H1 (cell line): Measurements from ENCODE around the gene INSIG1. TPM values are rescaled to one million over a fixed set of nuclear protein-coding genes. Genes with fewer than 3 reads are reported as not detected.

Experiments
- CTCF ChIA-PET: fragments of 300-600 bp; sonication (Branson Sonifier 250); formaldehyde crosslinking; loops from one replicate; lab custom pipeline; 2021; ENCODE audit not compliant: partially characterized antibody; lab: Charles Lee
- POLR2A ChIA-PET: fragments of 300-600 bp; sonication (Branson Sonifier 250); formaldehyde crosslinking; loops from one replicate; lab custom pipeline; 2021; ENCODE audit warnings: inconsistent platforms; ENCODE audit not compliant: partially characterized antibody; lab: Charles Lee
- DNase-seq, 2 experiments: peaks; one replicate each; pipeline versions ENCODE4 v3.0.0 to v3.0.0-alpha.2; 2010 to 2022; ENCODE audit warnings: low spot score in 2 of 2, low read depth in 1 of 2, mixed read lengths in 1 of 2
- FAIRE-seq: peaks from 2 replicates; lab custom pipeline; 2011; peaks lifted over from hg19 to GRCh38; lab: Jason Lieb, UNC
- H2AFZ ChIP-seq: 2 replicates; pipeline ENCODE4 v1.8.1; 2012; ENCODE audit warnings: low read length, inconsistent platforms
- H2AK5ac ChIP-seq: 2 replicates; pipeline ENCODE4 v1.6.1; 2013; ENCODE audit warnings: low read depth, low read length
- H2BK120ac ChIP-seq: replicated peaks from 2 replicates; pipeline ENCODE3; 2013; ENCODE audit warnings: low read depth, low read length, inconsistent platforms
- H2BK12ac ChIP-seq: 2 replicates; pipeline ENCODE4 v1.6.1; 2013; ENCODE audit warnings: low read depth, low read length
- H2BK15ac ChIP-seq: 2 replicates; pipeline ENCODE4 v1.6.1; 2013; ENCODE audit warnings: low read length
- H2BK20ac ChIP-seq: 2 replicates; pipeline ENCODE4 v1.6.1; 2013; ENCODE audit warnings: low read length
- H2BK5ac ChIP-seq: 2 replicates; pipeline ENCODE4 v1.6.1; 2013; ENCODE audit warnings: low read depth, low read length
- H3K14ac ChIP-seq: 2 replicates; pipeline ENCODE4 v1.6.1; 2013; ENCODE audit warnings: inconsistent platforms; ENCODE audit not compliant: insufficient read length
- H3K18ac ChIP-seq: 2 replicates; pipeline ENCODE4 v1.6.1; 2013; ENCODE audit warnings: low read length; ENCODE audit errors: extremely low read depth
- H3K23ac ChIP-seq: 2 replicates; pipeline ENCODE4 v1.6.1; 2013; ENCODE audit warnings: inconsistent platforms; ENCODE audit not compliant: insufficient read length
- H3K23me2 ChIP-seq: 2 replicates; pipeline ENCODE4 v1.6.1; 2013; ENCODE audit warnings: low read depth, low read length
- H3K27ac ChIP-seq: 2 replicates; pipeline ENCODE4 v1.6.1; 2011; ENCODE audit warnings: low read depth, low read length, inconsistent platforms
- H3K27me3 ChIP-seq, 4 experiments: replicated peaks in 1 of 4; 1 replicate in 1 of 4; 2 replicates in 3 of 4; pipeline versions ENCODE4 v1.6.1 to v1.8.1; 2011 to 2013; ENCODE audit warnings: low read length in 3 of 4, mild to moderate bottlenecking in 3 of 4, inconsistent platforms in 2 of 4, mixed read lengths in 2 of 4, moderate library complexity in 1 of 4; ENCODE audit not compliant: control insufficient read depth in 3 of 4, insufficient read depth in 3 of 4; ENCODE audit errors: extremely low read depth in 1 of 4
- H3K36me3 ChIP-seq, 4 experiments: 2 replicates each; pipeline versions ENCODE4 v1.6.1 to v1.8.1; 2011 to 2013; ENCODE audit warnings: mild to moderate bottlenecking in 4 of 4, low read length in 3 of 4, moderate library complexity in 2 of 4, control low read depth in 1 of 4, inconsistent platforms in 1 of 4; ENCODE audit not compliant: insufficient read depth in 4 of 4, control insufficient read depth in 2 of 4
- H3K4ac ChIP-seq: replicated peaks from 2 replicates; pipeline ENCODE3; 2013; ENCODE audit warnings: low read length, low read depth, mixed read lengths, inconsistent platforms; ENCODE audit not compliant: insufficient read length
- H3K4me1 ChIP-seq, 4 experiments: replicated peaks in 1 of 4; 1 replicate in 1 of 4; 2 replicates in 3 of 4; pipeline versions ENCODE4 v1.6.1 to v1.8.1; 2011 to 2013; ENCODE audit warnings: low read length in 3 of 4, inconsistent platforms in 2 of 4, mixed read lengths in 1 of 4; ENCODE audit not compliant: insufficient read depth in 4 of 4, control insufficient read depth in 3 of 4
- H3K4me2 ChIP-seq, 2 experiments: 2 replicates each; pipeline versions ENCODE4 v1.6.1 to v1.8.1; 2011 to 2013; ENCODE audit warnings: low read depth in 2 of 2, low read length in 2 of 2, control low read depth in 1 of 2, inconsistent platforms in 1 of 2, mild to moderate bottlenecking in 1 of 2; ENCODE audit not compliant: insufficient read depth in 1 of 2
- H3K4me3 ChIP-seq, 4 experiments: fragments of 200-600, 300-600 bp in 1 of 4; sonication (generic), shearing (Covaris generic), sonication (Bioruptor Twin) in 1 of 4; 2 replicates each; pipeline versions ENCODE4 v1.5.1 to v1.8.1; 2011 to 2016; ENCODE audit warnings: low read length in 4 of 4, low read depth in 3 of 4, control low read depth in 2 of 4, inconsistent platforms in 2 of 4, mild to moderate bottlenecking in 2 of 4, mixed read lengths in 1 of 4, moderate library complexity in 1 of 4; ENCODE audit not compliant: insufficient read depth in 2 of 4; ENCODE audit errors: extremely low read depth in 1 of 4
- H3K56ac ChIP-seq: replicated peaks from 2 replicates; pipeline ENCODE3; 2013; ENCODE audit warnings: low read depth, mild to moderate bottlenecking, mixed read lengths, low read length, inconsistent platforms; ENCODE audit not compliant: insufficient read length
- H3K79me1 ChIP-seq: 2 replicates; pipeline ENCODE4 v1.6.1; 2013; ENCODE audit warnings: low read depth, low read length, control low read depth
- H3K79me2 ChIP-seq, 2 experiments: 2 replicates each; pipeline versions ENCODE4 v1.6.1 to v1.8.1; 2012 to 2013; ENCODE audit warnings: low read length in 2 of 2, mild to moderate bottlenecking in 2 of 2, inconsistent platforms in 1 of 2; ENCODE audit not compliant: insufficient read depth in 2 of 2, control insufficient read depth in 1 of 2
- H3K9ac ChIP-seq, 4 experiments: replicated peaks in 1 of 4; 1 replicate in 1 of 4; 2 replicates in 3 of 4; pipeline versions ENCODE4 v1.6.1 to v1.8.1; 2011 to 2013; ENCODE audit warnings: low read depth in 3 of 4, low read length in 3 of 4, control low read depth in 2 of 4, mild to moderate bottlenecking in 2 of 4, moderate library complexity in 2 of 4, inconsistent platforms in 1 of 4; ENCODE audit errors: extremely low read depth in 1 of 4
- H3K9me3 ChIP-seq, 2 experiments: 2 replicates each; pipeline versions ENCODE4 v1.6.1 to v1.8.1; 2012 to 2013; ENCODE audit warnings: mild to moderate bottlenecking in 2 of 2, moderate library complexity in 2 of 2, control low read depth in 1 of 2, inconsistent platforms in 1 of 2, low read depth in 1 of 2, low read length in 1 of 2, mixed read lengths in 1 of 2; ENCODE audit not compliant: insufficient read depth in 2 of 2
- H4K20me1 ChIP-seq, 2 experiments: replicated peaks in 1 of 2; 2 replicates each; pipeline versions ENCODE3 to v1.8.1; 2011 to 2013; ENCODE audit warnings: inconsistent platforms in 2 of 2, low read length in 2 of 2, mild to moderate bottlenecking in 1 of 2; ENCODE audit not compliant: insufficient read depth in 2 of 2, control insufficient read depth in 1 of 2
- H4K5ac ChIP-seq: 2 replicates; pipeline ENCODE4 v1.6.1; 2013; ENCODE audit warnings: low read length, low read depth, mixed read lengths, inconsistent platforms; ENCODE audit not compliant: insufficient read length
- H4K8ac ChIP-seq: 2 replicates; pipeline ENCODE4 v1.8.0; 2013; ENCODE audit warnings: mild to moderate bottlenecking, moderate library complexity, low read length, inconsistent platforms; ENCODE audit not compliant: insufficient read depth; ENCODE audit errors: extremely low read depth
- H4K91ac ChIP-seq: replicated peaks from 2 replicates; pipeline ENCODE3; 2013; ENCODE audit warnings: low read length, mixed read lengths, inconsistent platforms; ENCODE audit not compliant: insufficient read length
- NRF1 ChIP-seq: IDR thresholded peaks from 2 replicates; pipeline ENCODE4 v1.6.1; 2011; ENCODE audit warnings: mild to moderate bottlenecking, low read depth, low read length, improper control_type of control experiment
- PHF8 ChIP-seq: fragments of 200-600 bp; sonication (generic); conservative IDR thresholded peaks from 2 replicates; pipeline ENCODE4 v1.7.1; 2012; ENCODE audit warnings: low read depth, mild to moderate bottlenecking, inconsistent platforms, low read length, moderate library complexity
- POU5F1 ChIP-seq: IDR thresholded peaks from 2 replicates; pipeline ENCODE4 v1.6.1; 2011; ENCODE audit warnings: low read depth, mild to moderate bottlenecking, low read length, moderate library complexity
- RAD21 ChIP-seq, 2 experiments: IDR thresholded peaks in 1 of 2; conservative IDR thresholded peaks in 1 of 2; 2 replicates each; pipeline ENCODE4 v1.6.1; 2011; ENCODE audit warnings: low read depth in 2 of 2, low read length in 2 of 2, improper control_type of control experiment in 1 of 2, inconsistent platforms in 1 of 2, mild to moderate bottlenecking in 1 of 2, moderate library complexity in 1 of 2
- SIRT6 ChIP-seq: IDR thresholded peaks from one replicate; pipeline ENCODE4 v1.7.1; 2012; ENCODE audit warnings: low read length, inconsistent platforms
- SP2 ChIP-seq: IDR thresholded peaks from 2 replicates; pipeline ENCODE4 v1.6.1; 2012; ENCODE audit warnings: mild to moderate bottlenecking, low read length, inconsistent platforms
- TCF12 ChIP-seq: IDR thresholded peaks from 2 replicates; pipeline ENCODE4 v1.6.1; 2011; ENCODE audit warnings: low read depth, mild to moderate bottlenecking, low read length
- WGBS, 2 experiments: shearing (Covaris generic) in 1 of 2; methylation state at CpG; one replicate each; pipeline versions ENCODE4 v1.1.6 to v1.1.7; 2013 to 2015; ENCODE audit warnings: low lambda C conversion rate in 2 of 2, mixed read lengths in 2 of 2, inconsistent platforms in 1 of 2, low coverage in 1 of 2, missing lambda C conversion rate in 1 of 2; ENCODE audit not compliant: insufficient replicate concordance in 2 of 2, insufficient coverage in 1 of 2, insufficient read length in 1 of 2; ENCODE audit errors: extremely low coverage in 1 of 2, missing lambda C conversion rate in 1 of 2; 5-methylcytosine and 5-hydroxymethylcytosine counted together
- polyA plus RNA-seq, 7 experiments: library from polyadenylated mRNA; depleted of rRNA in 3 of 7; stranded (reverse) in 5 of 7; unstranded in 2 of 7; fragments of >200 nt in 5 of 7; fragments of 200-250 nt in 2 of 7; gene quantifications; 1 replicate in 5 of 7; 2 replicates in 1 of 7; 4 replicates in 1 of 7; pipeline versions ENCODE4 v1.2.1 to v1.2.3, GENCODE V29; 2011 to 2013; ENCODE audit warnings: missing spikeins in 2 of 7, mixed read lengths in 2 of 7
- total RNA-seq: library from RNA; stranded (reverse); fragmentation: NEBNext Ultra II Directional; extraction: Animal tissue kit (Norgen Biotek cat#: 25700); gene quantifications from 2 replicates; pipeline ENCODE4 v1.2.1, GENCODE V29; 2021

The INSIG1 gene
- total and polyA plus RNA-seq, 2 of the 8 experiments (the other 6 are each of a cell fraction or from before 2014, with no cell fraction given), result 40.0 to 58.4 TPM

- no peak for FAIRE-seq
- no peak for TF ChIP-seq NRF1
- TF ChIP-seq PHF8, result no peak
- no peak for TF ChIP-seq RAD21 (IDR thresholded peaks at IDR 0.05 in 1 of 2, conservative IDR thresholded peaks at IDR 0.05 in 1 of 2; ENCODE audit: low read depth in 2 of 2, low read length in 2 of 2)
- no peak for TF ChIP-seq POU5F1
- no peak for TF ChIP-seq TCF12
- no peak for TF ChIP-seq SIRT6
- TF ChIP-seq SP2, result no peak
- TF ChIP-seq, all 59 proteins: peak for 0
Measured at GRCh38 chr7:155331396-155331795, 33.7 kb downstream of the INSIG1 start.

More at GRCh38 chr7:155331396-155331795, 33.7 kb downstream of the INSIG1 start:
- no peak overlapping the region for H3K18ac ChIP-seq
- no peak overlapping the region for H3K9ac ChIP-seq
- H3K4me3 ChIP-seq, result no peak overlapping the region
- ChIA-PET POLR2A (interaction anchor here (1.2 kb wide), 1 partner anchor 187 kb away, joined by 3 read pairs; no protein-coding TSS in a partner anchor), CTCF (interaction anchor here (0.7 to 3.7 kb wide), 5 partner anchors 11 to 323 kb away, joined by 3 to 16 read pairs (median 4); no protein-coding TSS in a partner anchor)
- H3K27me3 ChIP-seq, result no peaks in the 10 kb centered on the region
- H2BK12ac ChIP-seq, result no peak overlapping the region
- no peaks in the 10 kb centered on the region for H3K79me1 ChIP-seq
- H4K91ac ChIP-seq, result no peak overlapping the region
- no peaks in the 10 kb centered on the region for H4K20me1 ChIP-seq
- H2BK15ac ChIP-seq, result no peak overlapping the region
- no peak overlapping the region for H3K14ac ChIP-seq
- no peak overlapping the region for H2BK5ac ChIP-seq
- H3K27ac ChIP-seq, result no peak overlapping the region
- no peak overlapping the region for H3K56ac ChIP-seq
- no peak overlapping the region for H4K8ac ChIP-seq
- H3K23ac ChIP-seq, result no peak overlapping the region
- no peak overlapping the region for H3K4me2 ChIP-seq
- no peak overlapping the region for H2BK120ac ChIP-seq
- H3K4ac ChIP-seq, result no peak overlapping the region
- no peak overlapping the region for H2AFZ ChIP-seq
- H3K4me1 ChIP-seq, result no peaks in the 10 kb centered on the region; a peak in 2 of 7 replicates
- H3K36me3 ChIP-seq, result no peaks in the 10 kb centered on the region
- H2BK20ac ChIP-seq, result no peak overlapping the region
- H3K79me2 ChIP-seq, result no peaks in the 10 kb centered on the region
- DNase-seq, result no peak
- WGBS, 2 experiments, result 78% methylated on average over 4 of the region's 4 CpGs; no CpG with 5 or more reads in 1 of the 2 experiments
- H2AK5ac ChIP-seq, result no peak overlapping the region
- peaks cover 6% of the 10 kb centered on the region; the same call in 1 of the 2 replicates for H3K23me2 ChIP-seq
- H4K5ac ChIP-seq, result no peak overlapping the region
- H3K9me3 ChIP-seq, result no peaks in the 10 kb centered on the region
